Endothelial cell of umbilical vein (primary cell): ENCODE measurements around the gene SORL1. TPM values are rescaled to one million over a fixed set of nuclear protein-coding genes. Genes with fewer than 3 reads are reported as not detected.

ENCODE experiments used
- BruUV-seq: library from RNA; stranded (reverse); fragments of 400-500 nt; replicated peaks from 2 replicates; lab custom pipeline; 2021; lab: Mats Ljungman, UMichigan
- CTCF ChIA-PET: fragments of 300-600, 350-600 bp; sonication (Branson Sonifier 250); formaldehyde crosslinking; loops from one replicate; lab custom pipeline; 2021; ENCODE audit warnings: antibody characterized with exemption, inconsistent platforms; lab: Charles Lee
- POLR2A ChIA-PET: fragments of 300-600, 350-600 bp; sonication (Branson Sonifier 250); formaldehyde crosslinking; loops from one replicate; lab custom pipeline; 2021; ENCODE audit warnings: antibody characterized with exemption, inconsistent platforms; lab: Charles Lee
- DNase-seq: peaks from one replicate; pipeline ENCODE4 v3.0.0-alpha.2; 2011; ENCODE audit warnings: low read depth, low spot score
- FAIRE-seq: peaks from 2 replicates; lab custom pipeline; 2011; peaks lifted over from hg19 to GRCh38; lab: Jason Lieb, UNC
- H2AFZ ChIP-seq: 2 replicates; pipeline ENCODE4 v1.6.0; 2012; ENCODE audit warnings: low read depth, low read length, control low read depth, inconsistent platforms
- H3K27ac ChIP-seq: 2 replicates; pipeline ENCODE4 v1.5.1; 2011; ENCODE audit warnings: low read depth, mild to moderate bottlenecking, control low read depth, low read length, moderate library complexity; ENCODE audit not compliant: insufficient read depth
- H3K27me3 ChIP-seq, 2 experiments: 2 replicates each; pipeline versions ENCODE4 v1.6.0 to v1.6.1; 2011; ENCODE audit warnings: low read length in 2 of 2, mixed read lengths in 1 of 2; ENCODE audit not compliant: control insufficient read depth in 2 of 2, insufficient read depth in 2 of 2
- H3K36me3 ChIP-seq, 2 experiments: 2 replicates in 1 of 2; 3 replicates in 1 of 2; pipeline ENCODE4 v1.5.1; 2011; ENCODE audit warnings: low read length in 2 of 2, mild to moderate bottlenecking in 1 of 2, moderate library complexity in 1 of 2; ENCODE audit not compliant: control insufficient read depth in 2 of 2, insufficient read depth in 2 of 2; ENCODE audit errors: extremely low read depth in 1 of 2
- H3K4me1 ChIP-seq: 3 replicates; pipeline ENCODE4 v1.5.1; 2011; ENCODE audit warnings: mild to moderate bottlenecking, low read length; ENCODE audit not compliant: control insufficient read depth, insufficient read depth; ENCODE audit errors: extremely low read depth
- H3K4me2 ChIP-seq: 2 replicates; pipeline ENCODE4 v1.6.1; 2011; ENCODE audit warnings: low read length, control low read depth, mixed read lengths; ENCODE audit not compliant: insufficient read depth
- H3K4me3 ChIP-seq, 3 experiments: fragments of 200-600 bp in 1 of 3; sonication (generic), shearing (Covaris generic) in 1 of 3; replicated peaks in 1 of 3; 2 replicates each; pipeline ENCODE4 v1.5.1; 2011 to 2016; ENCODE audit warnings: control low read depth in 3 of 3, low read length in 3 of 3, mild to moderate bottlenecking in 2 of 3, inconsistent platforms in 1 of 3, low read depth in 1 of 3, moderate library complexity in 1 of 3; ENCODE audit not compliant: insufficient read depth in 1 of 3
- H3K79me2 ChIP-seq: 2 replicates; pipeline ENCODE4 v1.6.0; 2012; ENCODE audit warnings: low read length, inconsistent platforms; ENCODE audit not compliant: control insufficient read depth, insufficient read depth
- H3K9ac ChIP-seq: replicated peaks from 2 replicates; pipeline ENCODE3; 2011; ENCODE audit warnings: low read length, control low read depth; ENCODE audit not compliant: insufficient read depth; ENCODE audit errors: extremely low read depth
- H3K9me1 ChIP-seq: replicated peaks from 3 replicates; pipeline ENCODE4 v1.6.0; 2011; ENCODE audit warnings: mild to moderate bottlenecking, low read length; ENCODE audit not compliant: control insufficient read depth, insufficient read depth; ENCODE audit errors: extremely low read depth
- H3K9me3 ChIP-seq: replicated peaks from 2 replicates; pipeline ENCODE4 v1.5.1; 2012; ENCODE audit warnings: low read length, inconsistent platforms; ENCODE audit not compliant: control insufficient read depth, insufficient read depth
- H4K20me1 ChIP-seq: replicated peaks from 2 replicates; pipeline ENCODE3; 2011; ENCODE audit warnings: mild to moderate bottlenecking, low read length; ENCODE audit not compliant: control insufficient read depth, insufficient read depth; ENCODE audit errors: extremely low read depth
- CTCF ChIP-seq, 2 donors: IDR thresholded peaks; 1 replicate in 1 of 2; 2 replicates in 1 of 2; pipeline ENCODE4 v1.5.1; 2011; ENCODE audit warnings: low read length in 2 of 2, mild to moderate bottlenecking in 2 of 2, moderate library complexity in 2 of 2, control low read depth in 1 of 2, inconsistent platforms in 1 of 2, low read depth in 1 of 2; ENCODE audit not compliant: insufficient read depth in 1 of 2; ENCODE audit errors: extremely low read depth in 1 of 2
- EZH2 ChIP-seq: IDR thresholded peaks from 2 replicates; pipeline ENCODE4 v1.6.1; 2012; ENCODE audit warnings: borderline replicate concordance, low read depth, mild to moderate bottlenecking, moderate library complexity, low read length, inconsistent platforms; ENCODE audit not compliant: severe bottlenecking
- FOS ChIP-seq: IDR thresholded peaks from 2 replicates; pipeline ENCODE4 v1.6.1; 2011; ENCODE audit warnings: mild to moderate bottlenecking, low read length, moderate library complexity, borderline replicate concordance; ENCODE audit not compliant: insufficient read depth
- GATA2 ChIP-seq: IDR thresholded peaks from 2 replicates; pipeline ENCODE4 v1.7.0; 2011; ENCODE audit warnings: low read depth, mild to moderate bottlenecking, moderate library complexity, mixed read lengths, low read length; ENCODE audit not compliant: insufficient read length, insufficient read depth
- JUN ChIP-seq: IDR thresholded peaks from 2 replicates; pipeline ENCODE4 v1.6.1; 2011; ENCODE audit warnings: borderline replicate concordance, low read depth; ENCODE audit not compliant: insufficient read length, insufficient read depth
- MAX ChIP-seq: IDR thresholded peaks from 2 replicates; pipeline ENCODE4 v1.6.1; 2011; ENCODE audit not compliant: insufficient read depth, insufficient read length
- MYC ChIP-seq: IDR thresholded peaks from one replicate; pipeline ENCODE4 v1.6.1; 2011; ENCODE audit warnings: mild to moderate bottlenecking, low read depth, low read length
- POLR2A ChIP-seq: IDR thresholded peaks from 2 replicates; pipeline ENCODE4 v1.6.1; 2012; ENCODE audit warnings: low read depth, mild to moderate bottlenecking, control low read depth, low read length
- POLR2AphosphoS5 ChIP-seq: IDR thresholded peaks from 2 replicates; pipeline ENCODE4 v1.6.1; 2012; ENCODE audit warnings: low read depth, mild to moderate bottlenecking, control low read depth, low read length, moderate library complexity; ENCODE audit not compliant: insufficient read depth
- dilution Hi-C: fragments of 300-500 bp; cut with MboI; formaldehyde crosslinking; loops from one replicate; pipeline ENCODE4 v1.15.0; 2019; ENCODE audit warnings: low sequenced_read_pairs; ENCODE audit not compliant: extremely low pct_ligation_motif_present
- intact Hi-C: fragments of 100-400 bp; cut with micrococcal nuclease; formaldehyde crosslinking; loops from one replicate; pipeline ENCODE4 v1.10.0; 2022
- polyA plus RNA-seq, 4 experiments: library from polyadenylated mRNA; depleted of rRNA in 3 of 4; stranded (reverse) in 3 of 4; unstranded in 1 of 4; fragments of >200 nt; gene quantifications; 2 replicates each; pipeline versions ENCODE4 v1.2.1 to v1.2.3, GENCODE V29; 2011 to 2012; ENCODE audit warnings: missing spikeins in 1 of 4
- total RNA-seq: library from RNA; stranded (reverse); gene quantifications from 2 replicates; pipeline ENCODE4 v1.2.3, GENCODE V29; 2021

The SORL1 gene
- total and polyA plus RNA-seq, 2 donors (not counting 3 experiments of a cell fraction or from before 2014, with no cell fraction given) = 0.17 to 0.31 TPM

- no TSS peak for BruUV-seq
- FAIRE-seq (no peak), DNase-seq (no peak)
- H4K20me1 ChIP-seq = no peaks in the 10 kb centered on the region
- H2AFZ ChIP-seq = no peak overlapping the region
- intact Hi-C loops (no loop called here), dilution Hi-C loops (no loop called here)
- H3K9me3 ChIP-seq = no peaks in the 10 kb centered on the region
- no peaks in the 10 kb centered on the region for H3K79me2 ChIP-seq
- H3K27me3 ChIP-seq = no peaks in the 10 kb centered on the region
- no peak overlapping the region for H3K27ac ChIP-seq
- no peak overlapping the region for H3K4me2 ChIP-seq
- no peaks in the 10 kb centered on the region for H3K4me1 ChIP-seq
- no peaks in the 10 kb centered on the region for H3K9me1 ChIP-seq
- ChIA-PET CTCF (no interaction called here), POLR2A (no interaction called here)
- H3K36me3 ChIP-seq = no peaks in the 10 kb centered on the region
- no peak overlapping the region for H3K4me3 ChIP-seq
- no peak overlapping the region for H3K9ac ChIP-seq
- no peak for TF ChIP-seq MAX
- no peak for TF ChIP-seq MYC
- no peak for TF ChIP-seq POLR2A
- no peak for TF ChIP-seq CTCF (IDR thresholded peaks at IDR 0.05; ENCODE audit: extremely low read depth in 1 of 2, insufficient read depth in 1 of 2, low read depth in 1 of 2, low read length in 2 of 2)
- no peak for TF ChIP-seq FOS
- no peak for TF ChIP-seq GATA2
- TF ChIP-seq POLR2AphosphoS5 = no peak
- no peak for TF ChIP-seq EZH2
- no peak for TF ChIP-seq JUN
Measured at GRCh38 chr11:121514432-121515334, 62.6 kb downstream of the SORL1 start.
